GM20000 (cell line): ENCODE results near the gene RNF20.

Experiments used
- DNase-seq: peaks from one replicate; pipeline ENCODE4 v3.0.0; 2012; ENCODE audit warnings: low spot score
- TF ChIP-seq, protein P1 (sequence below): IDR thresholded peaks from 2 replicates; pipeline ENCODE4 v1.5.1; 2012; ENCODE audit warnings: mild to moderate bottlenecking, control low read depth; ENCODE audit errors: extremely low read depth, missing control alignments

The RNF20 gene, protein sequence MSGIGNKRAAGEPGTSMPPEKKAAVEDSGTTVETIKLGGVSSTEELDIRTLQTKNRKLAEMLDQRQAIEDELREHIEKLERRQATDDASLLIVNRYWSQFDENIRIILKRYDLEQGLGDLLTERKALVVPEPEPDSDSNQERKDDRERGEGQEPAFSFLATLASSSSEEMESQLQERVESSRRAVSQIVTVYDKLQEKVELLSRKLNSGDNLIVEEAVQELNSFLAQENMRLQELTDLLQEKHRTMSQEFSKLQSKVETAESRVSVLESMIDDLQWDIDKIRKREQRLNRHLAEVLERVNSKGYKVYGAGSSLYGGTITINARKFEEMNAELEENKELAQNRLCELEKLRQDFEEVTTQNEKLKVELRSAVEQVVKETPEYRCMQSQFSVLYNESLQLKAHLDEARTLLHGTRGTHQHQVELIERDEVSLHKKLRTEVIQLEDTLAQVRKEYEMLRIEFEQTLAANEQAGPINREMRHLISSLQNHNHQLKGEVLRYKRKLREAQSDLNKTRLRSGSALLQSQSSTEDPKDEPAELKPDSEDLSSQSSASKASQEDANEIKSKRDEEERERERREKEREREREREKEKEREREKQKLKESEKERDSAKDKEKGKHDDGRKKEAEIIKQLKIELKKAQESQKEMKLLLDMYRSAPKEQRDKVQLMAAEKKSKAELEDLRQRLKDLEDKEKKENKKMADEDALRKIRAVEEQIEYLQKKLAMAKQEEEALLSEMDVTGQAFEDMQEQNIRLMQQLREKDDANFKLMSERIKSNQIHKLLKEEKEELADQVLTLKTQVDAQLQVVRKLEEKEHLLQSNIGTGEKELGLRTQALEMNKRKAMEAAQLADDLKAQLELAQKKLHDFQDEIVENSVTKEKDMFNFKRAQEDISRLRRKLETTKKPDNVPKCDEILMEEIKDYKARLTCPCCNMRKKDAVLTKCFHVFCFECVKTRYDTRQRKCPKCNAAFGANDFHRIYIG

DNA sequence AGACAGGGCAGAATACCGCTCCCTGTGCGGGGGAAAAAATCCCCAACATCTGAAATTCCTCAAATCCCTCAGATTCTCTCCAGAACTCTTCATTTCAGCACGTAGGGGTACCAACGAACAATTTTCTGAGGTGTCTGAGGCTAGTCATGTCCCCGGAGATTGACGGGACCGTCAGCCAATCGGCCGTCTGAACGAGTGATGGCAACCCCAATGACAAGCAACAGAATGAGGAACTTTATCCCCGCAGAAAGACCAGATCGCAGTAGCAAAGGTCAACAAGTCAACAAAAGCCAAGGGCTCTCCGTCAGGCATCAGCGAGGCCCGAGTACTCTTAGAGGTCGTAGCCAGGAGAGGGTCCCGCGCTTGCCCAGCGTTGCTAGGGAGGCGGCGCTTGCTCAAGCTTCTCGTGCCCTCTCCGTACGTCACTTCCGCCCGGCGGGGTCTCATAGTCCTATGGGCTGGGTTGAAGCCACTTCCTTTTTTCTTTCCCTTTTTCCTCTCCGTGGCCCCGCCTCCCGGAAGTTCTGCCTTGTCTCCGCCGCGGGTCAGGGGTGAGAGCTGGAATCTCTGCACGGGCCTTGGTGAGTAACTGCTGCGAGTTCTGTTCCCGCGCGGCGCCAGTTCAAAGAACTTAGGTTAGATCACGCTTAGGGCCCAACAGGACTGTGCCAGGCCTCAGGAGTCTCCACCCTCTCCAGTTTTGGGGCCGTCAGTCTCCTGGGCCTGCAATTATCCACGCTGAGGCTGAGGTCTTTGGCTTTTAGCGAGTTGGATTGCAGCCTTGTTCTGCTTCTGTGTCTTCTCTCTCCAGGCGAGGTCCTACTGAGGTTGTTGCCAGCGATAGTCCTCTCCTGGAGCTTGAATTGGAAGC lies at the start of gene RNF20:
Gene RNF20 (plus strand): TSS at position 520 of the 871 bp plus-strand sequence. CDS start 1,571 bp downstream, outside the sequence.
- TF ChIP-seq, protein P1, sequence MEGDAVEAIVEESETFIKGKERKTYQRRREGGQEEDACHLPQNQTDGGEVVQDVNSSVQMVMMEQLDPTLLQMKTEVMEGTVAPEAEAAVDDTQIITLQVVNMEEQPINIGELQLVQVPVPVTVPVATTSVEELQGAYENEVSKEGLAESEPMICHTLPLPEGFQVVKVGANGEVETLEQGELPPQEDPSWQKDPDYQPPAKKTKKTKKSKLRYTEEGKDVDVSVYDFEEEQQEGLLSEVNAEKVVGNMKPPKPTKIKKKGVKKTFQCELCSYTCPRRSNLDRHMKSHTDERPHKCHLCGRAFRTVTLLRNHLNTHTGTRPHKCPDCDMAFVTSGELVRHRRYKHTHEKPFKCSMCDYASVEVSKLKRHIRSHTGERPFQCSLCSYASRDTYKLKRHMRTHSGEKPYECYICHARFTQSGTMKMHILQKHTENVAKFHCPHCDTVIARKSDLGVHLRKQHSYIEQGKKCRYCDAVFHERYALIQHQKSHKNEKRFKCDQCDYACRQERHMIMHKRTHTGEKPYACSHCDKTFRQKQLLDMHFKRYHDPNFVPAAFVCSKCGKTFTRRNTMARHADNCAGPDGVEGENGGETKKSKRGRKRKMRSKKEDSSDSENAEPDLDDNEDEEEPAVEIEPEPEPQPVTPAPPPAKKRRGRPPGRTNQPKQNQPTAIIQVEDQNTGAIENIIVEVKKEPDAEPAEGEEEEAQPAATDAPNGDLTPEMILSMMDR = no peak
- peak; percentile 90 for DNase-seq

DNA sequence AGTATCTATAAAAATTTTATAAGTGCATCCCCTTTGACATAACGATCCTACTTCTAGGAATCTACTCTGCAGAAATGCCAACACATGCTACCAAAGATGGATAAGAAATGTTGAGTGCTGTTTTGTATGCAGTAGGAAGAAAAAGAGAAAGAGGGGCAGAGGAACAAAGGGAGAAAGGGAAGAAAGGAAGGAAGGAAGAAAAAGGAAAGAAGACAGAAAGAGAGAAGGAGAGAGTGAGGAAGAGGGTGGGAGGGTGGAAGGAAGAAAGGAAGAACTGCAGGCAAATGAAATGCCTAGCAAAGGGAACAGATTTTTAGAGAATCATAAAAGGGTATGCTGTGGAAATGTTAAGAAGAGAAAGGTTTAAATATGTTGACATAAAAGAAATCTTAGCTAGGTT lies 49.6 kb upstream of the RNF20 start:
- TF ChIP-seq, protein P1 = no peak
- no peak for DNase-seq

DNA sequence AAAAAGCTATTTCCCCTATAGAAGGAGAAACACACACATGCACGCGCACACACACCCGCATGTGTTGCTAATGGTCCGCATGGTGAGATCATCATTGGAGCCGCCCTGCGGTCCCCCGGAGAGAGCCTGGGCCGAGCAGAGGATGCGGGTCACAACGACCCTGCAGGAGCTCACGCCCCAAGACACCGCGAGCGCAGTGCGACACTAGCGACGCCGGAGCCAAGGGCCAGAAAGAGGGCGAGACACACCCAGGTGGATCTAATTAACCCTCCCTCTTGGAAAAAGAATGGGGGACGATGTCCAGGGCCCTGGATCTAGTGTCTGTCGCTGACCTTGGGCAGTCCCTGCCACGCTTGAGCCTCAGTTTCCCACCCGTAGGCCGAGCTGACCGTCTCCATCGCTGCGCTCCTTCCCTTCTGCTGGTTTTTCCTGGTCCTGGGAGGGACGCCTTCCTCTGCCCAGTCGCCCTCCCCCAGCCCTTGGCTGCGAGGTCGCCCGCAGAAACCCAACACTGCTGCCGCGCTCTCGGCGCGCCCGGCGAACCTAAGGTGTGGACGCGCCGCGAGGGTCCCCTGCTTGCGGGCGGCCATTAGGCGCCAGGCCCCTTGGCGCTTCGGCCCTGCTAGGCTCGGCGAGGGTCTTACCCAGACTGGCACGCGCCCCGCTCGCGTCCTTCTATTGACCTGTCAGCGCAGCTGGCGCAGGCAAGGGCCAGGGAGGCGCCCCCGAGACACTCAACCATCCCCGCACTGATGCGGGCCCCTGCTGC lies 47.5 kb upstream of the RNF20 start:
- DNase-seq = no peak
- TF ChIP-seq, protein P1 = no peak

DNA sequence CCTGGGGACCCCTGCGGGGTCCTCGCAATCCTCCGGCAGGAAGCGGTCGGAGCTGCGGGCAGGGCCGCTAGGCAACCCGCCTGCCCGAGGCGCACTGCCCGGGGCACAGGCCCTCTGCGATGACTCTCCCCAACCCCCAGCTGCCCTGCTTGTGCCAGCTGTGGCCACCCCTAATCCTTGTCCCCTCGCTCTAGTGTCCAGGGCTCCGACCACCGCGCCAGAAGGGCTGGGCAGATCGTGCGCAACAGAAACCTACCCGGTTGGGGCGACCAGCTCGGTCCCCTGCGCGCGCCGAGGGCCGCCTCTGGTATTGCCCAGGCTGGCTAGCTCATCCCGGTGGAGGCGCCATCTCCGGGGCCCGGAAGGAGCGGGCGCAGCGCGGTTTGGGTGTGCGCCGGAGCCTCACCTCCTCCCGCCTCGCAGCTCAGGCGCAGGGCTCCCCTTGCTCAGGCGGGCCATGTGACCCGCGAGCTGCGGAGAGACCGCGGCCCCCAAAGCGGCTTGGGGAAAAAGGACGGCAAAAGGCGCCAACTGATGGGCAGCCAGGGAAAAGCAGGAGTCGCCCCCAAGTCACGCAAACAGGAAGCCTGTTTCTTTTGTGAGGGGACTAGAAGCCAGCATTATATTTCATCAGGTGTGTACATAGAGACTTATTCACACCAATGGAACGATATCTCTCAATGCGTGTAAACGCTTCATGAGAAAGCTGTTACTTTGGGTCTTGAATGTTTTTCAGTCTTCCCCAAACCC lies 46.8 kb upstream of the RNF20 start:
- no peak for DNase-seq
- TF ChIP-seq, protein P1 = no peak

DNA sequence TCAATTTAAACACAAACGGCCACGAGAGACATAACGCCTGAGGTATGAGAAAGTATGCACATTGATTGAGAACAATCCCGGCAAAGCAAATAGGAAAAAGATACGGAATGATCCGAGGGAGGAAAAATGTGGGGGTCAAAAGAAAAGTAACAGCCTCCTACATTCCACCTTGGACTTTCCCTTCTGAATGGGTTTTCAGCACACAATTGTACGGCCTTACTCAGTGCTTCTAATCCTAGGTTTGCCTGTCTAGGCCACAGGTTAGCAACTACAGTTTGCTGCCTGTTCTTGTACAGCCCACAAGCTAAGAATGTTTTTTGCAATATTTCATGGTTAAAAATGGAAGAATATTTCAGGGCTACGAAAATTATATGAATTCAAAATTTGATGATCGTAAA lies 46.2 kb upstream of the RNF20 start:
- DNase-seq = no peak
- TF ChIP-seq, protein P1 = no peak

DNA sequence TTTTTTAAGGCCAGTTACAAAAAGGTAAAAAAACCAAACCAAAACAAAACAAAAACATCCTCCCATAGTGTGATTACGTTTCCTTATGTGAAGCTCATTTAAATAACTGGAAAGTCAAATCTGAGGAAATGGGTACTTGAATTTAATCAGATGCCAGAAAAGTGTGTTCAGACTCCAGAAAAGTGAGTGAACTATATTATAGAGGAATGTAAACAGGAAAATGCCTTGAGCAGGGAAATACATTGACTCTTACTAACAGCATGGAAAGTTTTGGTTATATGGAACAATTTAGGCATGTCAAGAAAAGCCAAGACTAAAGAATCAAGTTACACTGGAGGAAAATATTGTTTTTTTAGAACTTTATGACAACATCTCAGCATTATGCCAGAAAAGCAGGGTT lies 37.8 kb upstream of the RNF20 start:
- DNase-seq = no peak
- TF ChIP-seq, protein P1 = no peak
